Endometrial microvascular endothelial cells (primary cell): ENCODE data around the gene KIAA1586. TPM values are rescaled to one million over a fixed set of nuclear protein-coding genes. Genes with fewer than 3 reads are reported as not detected.
"Not testable (repeated sequence)": the region's sequence is repeated elsewhere in the genome, so short reads cannot be mapped to it uniquely, and the experiment has no call there.

Source experiments
- in situ Hi-C: cut with HindIII; loops from 2 replicates; pipeline ENCODE4 v1.10.0; 2017; ENCODE audit warnings: low sequenced_read_pairs, low pct_unique_long_range_greater_than_20kb; ENCODE audit errors: inconsistent ontology term
- total RNA-seq: library from RNA; depleted of rRNA; stranded (reverse); fragments of >200 nt; gene quantifications from one replicate; pipeline ENCODE4 v1.2.3, GENCODE V29; 2015; ENCODE audit errors: inconsistent ontology term

KIAA1586 gene
- total RNA-seq, 1 donor from 2014 or later = 15.2 TPM

DNA sequence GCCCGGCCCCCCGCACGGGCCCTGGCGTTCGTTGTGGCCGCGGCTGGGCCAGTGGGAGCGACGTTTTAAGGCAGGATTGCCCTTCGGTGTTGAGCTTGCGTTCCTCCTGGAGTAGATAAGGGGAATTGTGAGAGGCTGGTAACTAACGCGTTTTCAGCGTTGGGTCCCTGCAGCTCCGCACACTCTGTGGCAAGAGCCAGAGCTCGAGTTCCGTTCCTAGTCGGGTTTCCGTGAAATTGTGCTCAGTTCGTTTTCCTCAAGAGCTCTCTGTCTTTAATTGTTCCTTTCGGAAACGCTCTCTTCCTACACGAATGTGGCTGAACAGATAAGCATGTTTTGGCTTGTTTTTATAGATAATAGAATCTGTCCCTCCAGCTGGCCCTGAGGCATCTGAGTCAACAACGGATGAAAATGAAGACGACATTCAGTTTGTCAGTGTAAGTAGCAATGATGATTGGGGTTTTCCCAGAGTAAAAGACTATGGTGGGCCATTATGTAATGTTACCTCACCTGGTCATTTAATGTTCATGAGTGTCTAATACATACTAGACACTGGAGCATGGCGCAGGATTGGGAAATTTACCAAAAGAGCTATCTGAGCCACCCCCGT lies 44.1 kb downstream of the KIAA1586 start:
- in situ Hi-C loops = not testable (repeated sequence)

DNA sequence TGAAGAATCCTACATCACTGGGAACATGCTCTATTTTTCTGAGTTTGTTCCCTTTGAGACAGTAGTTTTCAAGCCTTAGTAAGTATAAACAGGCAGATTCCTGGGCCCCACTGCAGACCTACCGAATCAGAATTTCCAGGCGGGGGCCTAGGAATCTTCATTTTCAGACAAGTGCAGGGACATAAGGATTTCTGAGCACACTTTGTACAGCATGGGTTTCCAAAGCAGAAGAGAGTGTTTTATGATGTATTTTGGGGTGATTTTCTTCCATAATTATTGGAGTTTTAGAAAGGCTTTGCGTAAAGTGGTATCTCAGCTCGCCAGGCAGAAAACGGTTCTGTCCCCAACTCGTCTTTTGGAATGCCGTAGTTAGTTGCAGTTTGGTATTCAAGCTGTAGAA lies 44.9 kb downstream of the KIAA1586 start:
- in situ Hi-C loops = not testable (repeated sequence)

DNA sequence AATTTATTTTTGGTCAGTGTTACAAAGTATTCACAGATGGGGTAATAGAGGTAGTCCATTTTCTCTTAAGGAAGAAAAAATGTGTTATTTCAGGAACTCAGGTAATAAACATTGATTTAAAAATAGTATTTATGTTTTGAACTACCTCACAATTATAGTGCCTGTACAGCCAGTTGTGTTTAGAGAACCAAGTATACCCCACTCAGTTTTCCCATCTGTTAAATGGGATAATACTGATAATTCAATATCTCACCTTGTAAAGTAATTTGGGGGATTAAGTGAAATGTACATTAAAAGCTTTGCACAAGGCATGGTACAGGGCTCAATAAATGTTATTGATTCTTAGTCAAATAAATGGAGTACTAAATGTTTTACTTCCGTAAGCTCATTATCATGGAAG lies 48.2 kb downstream of the KIAA1586 start:
- in situ Hi-C loops = no loop called here

DNA sequence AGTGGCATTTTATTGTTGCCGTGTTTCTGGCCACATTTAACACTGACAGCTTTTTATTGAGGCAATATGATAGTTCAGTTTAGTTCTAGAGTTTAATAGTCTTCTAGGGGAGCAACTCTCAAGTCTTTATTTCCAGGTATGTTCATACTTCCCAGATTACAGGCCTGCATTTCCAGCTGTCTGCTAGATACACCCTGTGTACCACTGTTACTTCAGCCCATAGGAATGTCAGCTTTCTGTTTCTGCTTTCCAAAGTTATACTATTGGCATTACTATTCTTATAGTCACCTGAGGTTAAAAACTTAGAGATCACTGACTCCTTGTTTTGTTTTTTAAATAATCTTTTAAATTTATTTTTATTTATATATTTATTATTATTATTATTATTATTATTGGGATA lies 51.1 kb downstream of the KIAA1586 start:
- in situ Hi-C loops = no loop called here

DNA sequence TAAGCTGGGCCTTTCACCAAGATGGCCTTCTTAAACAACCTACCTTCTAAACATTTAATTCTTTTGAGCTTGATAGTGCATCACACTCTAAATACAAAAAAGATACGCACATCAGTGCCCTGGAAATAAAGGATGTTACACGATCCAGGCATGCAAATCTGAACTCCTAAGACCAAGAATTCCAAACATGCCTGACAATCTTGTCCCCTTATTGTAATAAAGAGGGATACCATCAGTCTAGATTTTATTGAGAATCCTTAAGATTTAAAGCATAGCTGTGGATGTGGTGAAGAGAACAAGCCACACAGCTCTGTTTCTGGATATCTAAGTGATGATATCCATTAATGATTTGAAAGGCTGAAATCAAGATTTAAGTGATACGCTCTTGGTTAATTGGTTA lies 56.5 kb downstream of the KIAA1586 start:
- in situ Hi-C loops = no loop called here

DNA sequence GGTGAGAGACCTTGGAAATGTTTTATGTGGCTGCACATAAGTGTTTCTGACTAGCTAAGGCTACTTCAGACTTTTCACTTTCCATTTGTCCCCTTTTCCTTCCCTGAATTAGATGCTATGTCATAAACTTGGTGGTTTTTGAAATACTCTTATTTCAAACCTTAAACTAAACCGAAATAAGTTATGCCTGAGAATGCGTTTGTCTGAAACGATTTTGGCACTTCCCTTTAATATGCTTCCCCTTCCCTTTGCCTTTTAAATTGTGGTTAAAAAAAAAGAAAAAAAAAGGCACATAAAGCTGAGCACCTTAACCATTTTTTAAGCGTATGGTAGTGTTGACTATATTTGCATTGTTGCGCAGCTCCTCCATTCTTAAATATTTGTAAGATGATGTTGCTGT lies 57.8 kb downstream of the KIAA1586 start:
- in situ Hi-C loops = no loop called here

Other genes starting within 250 kb of the KIAA1586 start
- gene BEND6, start 91.6 kb upstream of the KIAA1586 start, total RNA-seq = 0.65 TPM
- 32.0 TPM for gene ZNF451, start 43.5 kb downstream of the KIAA1586 start, total RNA-seq
- gene BAG2, start 125.6 kb downstream of the KIAA1586 start, total RNA-seq = 13.8 TPM
- gene RAB23, start 175.6 kb downstream of the KIAA1586 start, total RNA-seq = 26.8 TPM